Osteocyte (in vitro differentiated cells): ENCODE measurements around the gene EXOSC3. TPM values are rescaled to one million over a fixed set of nuclear protein-coding genes. Genes with fewer than 3 reads are reported as not detected.

Experiments
- DNase-seq: peaks from one replicate; pipeline ENCODE4 v3.0.0; 2021; ENCODE audit warnings: mixed read lengths; ENCODE audit not compliant: unreplicated experiment; ENCODE audit errors: extremely low spot score
- H3K27ac Mint-ChIP-seq: one replicate; pipeline ENCODE4 v1.8.0; 2021; ENCODE audit warnings: mild to moderate bottlenecking, mixed read lengths; ENCODE audit not compliant: unreplicated experiment
- H3K27me3 Mint-ChIP-seq: one replicate; pipeline ENCODE4 v1.8.0; 2021; ENCODE audit warnings: mixed read lengths; ENCODE audit not compliant: unreplicated experiment
- H3K36me3 Mint-ChIP-seq: one replicate; pipeline ENCODE4 v1.8.0; 2021; ENCODE audit warnings: mixed read lengths; ENCODE audit not compliant: unreplicated experiment
- H3K4me1 Mint-ChIP-seq: one replicate; pipeline ENCODE4 v1.8.0; 2021; ENCODE audit warnings: mixed read lengths; ENCODE audit not compliant: unreplicated experiment
- H3K4me3 Mint-ChIP-seq: one replicate; pipeline ENCODE4 v1.8.0; 2021; ENCODE audit warnings: mild to moderate bottlenecking, moderate library complexity, mixed read lengths; ENCODE audit not compliant: unreplicated experiment
- H3K9me3 Mint-ChIP-seq: one replicate; pipeline ENCODE4 v1.8.0; 2021; ENCODE audit warnings: mixed read lengths; ENCODE audit not compliant: unreplicated experiment
- total RNA-seq: library from RNA; stranded (reverse); gene quantifications from 2 replicates; pipeline ENCODE4 v1.2.1, GENCODE V29; 2021
- TF ChIP-seq, protein P1 (sequence below): fragments of 200-600 bp; sonication (generic); IDR thresholded peaks from 2 replicates; pipeline ENCODE4 v1.5.0; 2021; ENCODE audit warnings: antibody characterized with exemption, mild to moderate bottlenecking, moderate library complexity

EXOSC3 gene
- total RNA-seq, 1 donor from 2014 or later, result 31.6 TPM

DNA sequence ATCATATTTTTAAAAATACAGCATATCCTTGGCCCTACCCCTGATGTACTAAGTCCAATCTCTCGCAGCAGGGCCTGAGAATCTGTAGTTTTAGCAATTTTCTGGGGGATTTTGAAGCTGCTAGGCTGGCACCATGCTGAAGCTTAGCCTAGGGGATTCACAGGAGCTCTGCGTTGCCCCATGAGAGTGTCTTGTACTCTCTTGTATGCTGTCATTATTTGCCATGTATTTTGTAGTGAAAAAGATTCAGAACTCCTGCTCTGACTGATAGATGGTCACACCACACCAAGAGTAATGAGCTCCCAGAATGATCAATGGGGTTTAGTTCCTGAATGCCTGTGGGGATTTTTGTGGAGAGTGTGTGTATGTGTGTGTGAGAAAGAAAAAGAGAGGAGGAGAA, 51.9 kb downstream of the EXOSC3 start:
- no peak overlapping the region for H3K27ac Mint-ChIP-seq
- peaks cover 74% of the 10 kb centered on the region for H3K27me3 Mint-ChIP-seq
- H3K4me3 Mint-ChIP-seq, result no peak overlapping the region
- no peak for DNase-seq
- H3K9me3 Mint-ChIP-seq, result no peaks in the 10 kb centered on the region
- no peaks in the 10 kb centered on the region for H3K4me1 Mint-ChIP-seq
- TF ChIP-seq, protein P1, sequence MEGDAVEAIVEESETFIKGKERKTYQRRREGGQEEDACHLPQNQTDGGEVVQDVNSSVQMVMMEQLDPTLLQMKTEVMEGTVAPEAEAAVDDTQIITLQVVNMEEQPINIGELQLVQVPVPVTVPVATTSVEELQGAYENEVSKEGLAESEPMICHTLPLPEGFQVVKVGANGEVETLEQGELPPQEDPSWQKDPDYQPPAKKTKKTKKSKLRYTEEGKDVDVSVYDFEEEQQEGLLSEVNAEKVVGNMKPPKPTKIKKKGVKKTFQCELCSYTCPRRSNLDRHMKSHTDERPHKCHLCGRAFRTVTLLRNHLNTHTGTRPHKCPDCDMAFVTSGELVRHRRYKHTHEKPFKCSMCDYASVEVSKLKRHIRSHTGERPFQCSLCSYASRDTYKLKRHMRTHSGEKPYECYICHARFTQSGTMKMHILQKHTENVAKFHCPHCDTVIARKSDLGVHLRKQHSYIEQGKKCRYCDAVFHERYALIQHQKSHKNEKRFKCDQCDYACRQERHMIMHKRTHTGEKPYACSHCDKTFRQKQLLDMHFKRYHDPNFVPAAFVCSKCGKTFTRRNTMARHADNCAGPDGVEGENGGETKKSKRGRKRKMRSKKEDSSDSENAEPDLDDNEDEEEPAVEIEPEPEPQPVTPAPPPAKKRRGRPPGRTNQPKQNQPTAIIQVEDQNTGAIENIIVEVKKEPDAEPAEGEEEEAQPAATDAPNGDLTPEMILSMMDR, result no peak
- H3K36me3 Mint-ChIP-seq, result no peaks in the 10 kb centered on the region

DNA sequence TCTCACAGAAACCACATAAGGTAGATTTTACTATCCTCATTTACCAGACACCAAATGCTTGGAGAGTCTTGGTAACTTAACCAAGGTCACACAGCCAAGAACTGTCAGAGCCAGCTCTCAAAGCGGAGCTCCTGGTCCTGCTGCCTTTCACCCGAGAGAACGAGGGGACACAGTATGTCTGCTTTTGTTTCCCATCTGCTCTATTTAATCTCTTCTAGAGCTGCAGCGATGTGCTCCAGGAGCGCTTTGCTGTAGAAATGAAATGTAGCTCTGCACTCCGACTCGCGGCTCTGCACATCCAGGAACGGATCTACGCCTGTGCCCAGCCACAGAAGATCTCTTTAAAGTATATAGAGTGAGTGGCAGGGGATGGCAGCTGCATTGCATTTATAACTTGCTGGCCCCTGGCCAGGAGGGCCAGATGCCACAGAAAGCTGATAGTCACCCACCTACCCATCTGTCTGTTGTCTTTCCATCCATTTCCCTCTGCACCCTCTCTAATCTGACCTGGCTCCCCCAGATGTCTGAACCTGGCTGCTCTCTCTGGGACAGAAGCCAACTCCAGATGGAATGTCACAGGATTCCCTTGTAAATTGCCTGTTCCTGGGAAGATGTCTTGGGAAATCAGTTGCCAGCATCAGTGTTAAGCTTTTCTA, 52.6 kb downstream of the EXOSC3 start:
- no peak overlapping the region for H3K27ac Mint-ChIP-seq
- H3K9me3 Mint-ChIP-seq, result no peaks in the 10 kb centered on the region
- H3K27me3 Mint-ChIP-seq, result peaks cover 70% of the 10 kb centered on the region
- no peak for DNase-seq
- H3K36me3 Mint-ChIP-seq, result no peaks in the 10 kb centered on the region
- TF ChIP-seq, protein P1, result no peak
- H3K4me1 Mint-ChIP-seq, result no peaks in the 10 kb centered on the region
- no peak overlapping the region for H3K4me3 Mint-ChIP-seq

DNA sequence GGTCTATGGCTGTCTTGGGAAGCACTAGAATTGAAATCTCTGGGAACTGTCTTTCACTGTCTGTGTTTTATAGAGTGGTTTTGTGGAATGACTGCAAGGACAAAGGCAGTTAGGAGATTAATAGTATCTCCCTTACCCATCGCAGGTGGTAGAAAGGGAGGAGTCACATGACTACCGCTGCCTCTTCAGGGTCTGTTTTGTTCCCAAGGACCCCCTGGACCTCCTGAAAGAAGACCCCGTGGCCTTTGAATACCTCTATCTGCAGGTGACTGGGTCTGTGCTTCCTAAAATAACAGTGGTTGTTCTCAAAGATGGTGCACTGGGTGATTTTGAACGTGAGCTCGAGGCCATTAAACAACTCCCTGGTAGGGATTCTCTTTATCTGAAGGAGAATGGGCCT, 54.0 kb downstream of the EXOSC3 start:
- Mint-ChIP-seq H3K27me3 (peaks cover 67% of the 10 kb centered on the region), H3K27ac (no peak overlapping the region), H3K4me3 (no peak overlapping the region), H3K4me1 (no peaks in the 10 kb centered on the region), H3K36me3 (no peaks in the 10 kb centered on the region), H3K9me3 (no peaks in the 10 kb centered on the region)
- no peak for DNase-seq
- TF ChIP-seq, protein P1, result no peak

DNA sequence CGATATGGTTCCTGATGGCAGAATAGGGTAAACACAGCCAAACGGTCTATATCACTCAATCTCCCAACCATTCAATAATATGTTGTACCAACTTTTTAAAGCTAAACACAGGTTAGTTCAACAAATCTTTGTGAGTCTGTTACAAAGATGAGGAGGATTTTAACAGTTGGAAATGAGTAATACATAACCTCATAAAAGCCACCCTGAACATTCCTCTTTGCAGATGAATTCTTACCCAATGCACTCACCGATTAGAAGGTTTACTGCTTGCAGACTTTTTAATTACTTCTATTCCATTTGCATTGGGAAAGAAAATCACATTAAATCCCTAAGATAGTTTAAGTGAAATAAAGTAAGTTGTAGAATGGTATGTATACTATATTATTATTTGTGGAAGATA, 54.6 kb downstream of the EXOSC3 start:
- H3K4me3 Mint-ChIP-seq, result no peak overlapping the region
- no peaks in the 10 kb centered on the region for H3K9me3 Mint-ChIP-seq
- H3K27ac Mint-ChIP-seq, result no peak overlapping the region
- H3K36me3 Mint-ChIP-seq, result no peaks in the 10 kb centered on the region
- H3K4me1 Mint-ChIP-seq, result no peaks in the 10 kb centered on the region
- TF ChIP-seq, protein P1, result no peak
- H3K27me3 Mint-ChIP-seq, result peaks cover 67% of the 10 kb centered on the region
- DNase-seq, result no peak

Other genes with a start within 250 kb of the EXOSC3 start
- 20.5 and 21.0 TPM in 2 replicates for gene FBXO10, start 208.7 kb downstream of the EXOSC3 start, total RNA-seq
- 77.2 and 85.9 TPM in 2 replicates for gene TOMM5, start 192.5 kb downstream of the EXOSC3 start, total RNA-seq
- not detected in 2 replicates for gene FRMPD1, start 134.1 kb downstream of the EXOSC3 start, total RNA-seq
- gene TRMT10B, start 31.3 kb downstream of the EXOSC3 start, total RNA-seq, result 9.7 and 10.8 TPM in 2 replicates
- gene DCAF10, start 15.7 kb upstream of the EXOSC3 start, total RNA-seq, result 27.7 TPM in 2 replicates
- gene SLC25A51, start 119.1 kb upstream of the EXOSC3 start, total RNA-seq, result 37.5 and 43.2 TPM in 2 replicates